Cardiac septum (tissue), 1 donor: Measurements from ENCODE around the gene PRR13. TPM values are rescaled to one million over a fixed set of nuclear protein-coding genes. Genes with fewer than 3 reads are reported as not detected.
"Not testable (repeated sequence)": the region's sequence is repeated elsewhere in the genome, so short reads cannot be mapped to it uniquely, and the experiment has no call there.

Experiments used
- DNase-seq: peaks from one replicate; pipeline ENCODE4 v3.0.0-alpha.2; 2020; ENCODE audit warnings: low spot score
- intact Hi-C: fragments of 100-400 bp; cut with DNase I; formaldehyde crosslinking; loops from one replicate; pipeline ENCODE4 v1.14.0; 2022
- total RNA-seq: library from RNA; stranded (reverse); fragmentation: NEBNext Ultra II Directional; extraction: Animal tissue kit (Norgen Biotek cat#: 25700); gene quantifications from one replicate; pipeline ENCODE4 v1.2.1, GENCODE V29; 2021
- donor health status: DM: no; HTN: no; CAD: no.

PRR13 gene
- total RNA-seq, 1 donor from 2014 or later = 61.5 TPM

GRCh38 chr12:53465679-53466078, 24.1 kb downstream of the PRR13 start:
- intact Hi-C loops = no loop called here
- DNase-seq = no peak

GRCh38 chr12:53466640-53467039, 25.1 kb downstream of the PRR13 start:
- no peak for DNase-seq
- intact Hi-C loops = no loop called here

DNA sequence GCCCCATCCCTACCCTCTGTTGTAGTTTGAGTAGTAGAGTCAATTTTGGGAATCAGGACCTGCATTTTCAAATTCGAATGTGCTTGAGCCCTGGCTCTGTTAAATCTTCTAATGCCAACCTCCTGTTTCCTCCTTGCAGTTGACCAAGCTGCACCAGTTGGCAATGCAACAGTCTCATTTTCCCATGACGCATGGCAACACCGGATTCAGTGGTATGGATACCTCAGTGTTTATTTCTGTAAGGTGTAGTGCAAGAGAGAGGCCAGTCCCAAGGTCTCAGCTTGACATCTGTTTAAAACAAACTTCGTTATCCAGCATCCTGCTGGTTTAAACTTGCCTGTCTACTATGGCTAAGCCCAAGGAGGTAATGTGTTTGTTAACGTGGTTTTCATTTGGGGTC, 25.5 kb downstream of the PRR13 start:
- DNase-seq = no peak
- intact Hi-C loops = no loop called here

- intact Hi-C loops = no loop called here
- no peak for DNase-seq
Measured at GRCh38 chr12:53467880-53468279, 26.3 kb downstream of the PRR13 start.

- no peak for DNase-seq
- intact Hi-C loops = no loop called here
Measured at GRCh38 chr12:53468282-53468681, 26.7 kb downstream of the PRR13 start.

DNA sequence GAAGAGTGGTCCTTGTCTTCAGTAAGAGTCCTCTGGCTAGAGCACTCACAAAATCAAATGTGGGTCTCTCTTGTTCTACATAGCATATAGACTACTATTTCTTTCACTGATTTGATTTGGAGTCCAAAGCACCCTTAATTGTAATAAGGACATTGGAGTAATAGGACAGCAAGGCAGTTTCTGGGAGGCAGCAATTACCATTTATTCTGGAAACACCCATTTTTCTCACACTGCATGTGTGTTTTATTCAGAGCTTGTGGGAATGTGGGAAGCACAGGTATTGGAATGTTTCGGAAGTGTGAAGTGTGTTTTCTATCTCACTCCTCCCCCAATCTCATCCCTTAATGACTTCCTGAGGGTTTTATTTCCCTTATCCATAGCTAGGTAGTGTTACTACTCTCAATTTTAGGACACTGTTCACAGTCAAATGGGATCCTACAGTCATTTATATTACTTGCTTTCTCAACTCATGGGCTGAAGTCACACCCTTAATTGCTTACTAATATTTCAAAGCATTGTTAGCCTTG, 30.6 kb downstream of the PRR13 start:
- DNase-seq = no peak
- intact Hi-C loops = no loop called here

GRCh38 chr12:53474077-53474476, 32.5 kb downstream of the PRR13 start:
- no peak for DNase-seq
- intact Hi-C loops = no loop called here

- DNase-seq = no peak
- intact Hi-C loops = no loop called here
Measured at GRCh38 chr12:53474819-53475218, 33.3 kb downstream of the PRR13 start.

- intact Hi-C loops = no loop called here
- no peak for DNase-seq
Measured at GRCh38 chr12:53476769-53477209, 35.3 kb downstream of the PRR13 start.

- DNase-seq = no peak
- intact Hi-C loops = no loop called here
Measured at GRCh38 chr12:53478865-53479264, 37.3 kb downstream of the PRR13 start.

DNA sequence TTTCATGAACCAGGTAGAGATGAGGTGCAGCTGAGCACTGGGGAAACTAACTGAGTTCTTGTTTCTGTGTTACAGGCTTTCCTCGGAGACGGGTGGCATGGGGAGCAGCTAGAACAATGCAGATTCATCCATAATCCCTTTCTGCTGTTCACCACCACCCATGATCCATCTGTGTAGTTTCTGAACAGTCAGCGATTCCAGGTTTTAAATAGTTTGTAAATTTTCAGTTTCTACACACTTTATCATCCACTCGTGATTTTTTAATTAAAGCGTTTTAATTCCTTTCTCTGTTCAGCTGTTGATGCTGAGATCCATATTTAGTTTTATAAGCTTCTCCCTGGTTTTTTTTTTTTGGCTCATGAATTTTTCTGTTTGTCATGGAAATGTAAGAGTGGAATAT, 37.8 kb downstream of the PRR13 start:
- intact Hi-C loops = no loop called here
- DNase-seq = no peak

DNA sequence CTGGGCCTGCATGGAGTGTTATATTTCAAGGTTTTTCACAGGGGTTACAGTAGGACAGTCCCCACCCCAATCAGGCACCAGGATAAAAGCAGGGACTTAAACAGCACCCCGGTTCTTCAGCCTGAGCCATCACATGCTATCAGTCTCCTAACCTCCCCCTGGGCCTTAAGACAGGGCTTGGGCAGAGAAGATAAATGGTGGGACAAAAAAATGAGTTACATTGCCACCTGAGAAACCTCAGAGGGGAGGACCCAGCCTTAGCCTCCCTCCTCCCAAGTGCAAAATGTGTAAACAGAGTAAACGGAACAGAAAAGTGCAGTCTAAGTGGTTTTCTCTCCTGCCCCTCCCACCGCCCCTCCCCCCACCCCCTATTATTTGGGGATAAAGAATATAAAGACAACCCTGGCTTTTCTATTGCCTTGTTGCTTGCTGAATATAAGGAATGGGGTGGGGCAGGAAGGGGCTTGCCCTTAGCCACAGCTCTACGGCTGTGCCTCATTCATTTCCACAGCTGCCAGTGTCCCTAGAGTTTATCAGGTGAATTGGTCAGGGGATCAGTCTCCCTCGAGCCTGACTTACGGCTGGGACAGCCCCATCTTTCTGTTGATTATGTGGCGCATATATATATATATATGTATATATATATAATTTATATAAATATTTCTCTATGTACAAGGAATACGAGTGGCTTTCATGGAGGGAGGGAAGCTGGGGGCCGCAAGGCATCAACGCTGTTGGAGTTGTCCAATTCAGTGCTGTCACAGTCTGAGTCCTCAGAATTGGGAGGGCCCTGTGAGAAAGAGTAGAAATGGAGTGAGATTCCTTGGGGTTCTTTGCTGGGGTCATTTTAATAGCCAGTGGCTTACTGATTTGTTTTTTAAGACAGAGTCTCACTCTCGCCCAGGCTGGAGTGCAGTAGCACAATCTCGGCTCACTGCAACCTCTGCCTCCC, 39.2 kb downstream of the PRR13 start:
- intact Hi-C loops = no loop called here
- DNase-seq = no peak

- intact Hi-C loops, DNase-seq: not testable (repeated sequence)
Measured at GRCh38 chr12:53481458-53481857, 39.9 kb downstream of the PRR13 start.

DNA sequence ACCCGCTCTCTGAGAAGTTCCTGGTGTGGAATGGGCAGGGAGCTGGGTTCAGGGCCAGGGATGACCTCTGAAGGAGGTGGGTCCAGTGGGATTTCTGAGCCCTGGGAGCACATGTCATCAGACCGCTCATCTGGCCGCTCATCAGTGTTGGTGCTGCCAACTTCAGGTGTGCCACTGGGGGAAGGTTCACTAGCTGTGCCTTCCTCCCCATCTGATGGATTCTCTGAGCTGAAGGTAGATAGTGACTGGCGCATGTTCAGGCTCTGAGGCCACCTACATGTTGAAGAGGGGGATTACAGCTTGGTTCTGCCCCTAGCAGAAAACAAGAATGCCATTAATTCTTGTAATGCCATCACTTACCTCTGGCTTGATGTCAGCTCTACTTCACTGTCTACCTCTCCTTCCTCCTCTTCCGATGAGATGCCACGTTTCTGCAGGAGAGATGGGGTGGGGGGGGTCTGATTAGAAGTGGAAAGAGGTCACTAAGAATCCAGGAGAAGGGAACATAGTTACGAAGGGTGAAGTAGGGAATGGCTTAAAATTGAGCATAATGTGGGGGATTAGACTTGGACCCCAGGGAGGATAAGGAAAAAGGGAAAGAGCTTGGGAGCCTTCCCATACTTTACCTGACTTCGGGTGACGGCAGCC, 40.5 kb downstream of the PRR13 start:
- intact Hi-C loops = no loop called here
- DNase-seq = no peak

DNA sequence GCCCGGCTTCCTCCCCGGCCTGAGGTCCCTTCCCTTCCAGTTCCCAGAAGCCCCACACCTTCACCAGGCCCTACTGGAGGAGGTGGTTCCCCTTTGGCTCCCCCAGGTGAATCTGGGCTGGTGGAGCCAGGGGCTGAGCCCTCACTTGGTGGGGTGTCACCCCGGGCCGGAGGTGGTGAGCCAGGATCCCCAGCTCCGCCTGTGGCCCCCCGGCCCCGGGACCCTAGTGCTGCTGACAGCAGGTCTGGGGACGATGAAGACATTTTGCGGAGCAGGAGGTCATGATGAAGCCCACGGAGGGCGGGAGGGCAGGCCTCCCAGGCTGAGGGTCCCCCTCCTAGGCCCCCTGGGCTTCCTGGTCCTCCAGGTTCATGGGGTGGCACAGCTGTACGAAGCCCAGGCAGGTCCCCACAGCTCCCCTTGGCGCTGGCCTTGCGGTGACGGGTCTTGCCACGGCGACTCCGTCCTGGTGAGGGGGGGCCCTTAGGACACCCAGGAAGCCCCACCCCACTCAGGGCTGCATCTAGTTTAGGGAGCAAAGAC, 41.2 kb downstream of the PRR13 start:
- DNase-seq = no peak

GRCh38 chr12:53483225-53483978, 41.9 kb downstream of the PRR13 start:
- no peak for DNase-seq
- intact Hi-C loops = no loop called here

More for the DNA sequence above, 41.2 kb downstream of the PRR13 start:
- intact Hi-C loops = no loop called here

DNA sequence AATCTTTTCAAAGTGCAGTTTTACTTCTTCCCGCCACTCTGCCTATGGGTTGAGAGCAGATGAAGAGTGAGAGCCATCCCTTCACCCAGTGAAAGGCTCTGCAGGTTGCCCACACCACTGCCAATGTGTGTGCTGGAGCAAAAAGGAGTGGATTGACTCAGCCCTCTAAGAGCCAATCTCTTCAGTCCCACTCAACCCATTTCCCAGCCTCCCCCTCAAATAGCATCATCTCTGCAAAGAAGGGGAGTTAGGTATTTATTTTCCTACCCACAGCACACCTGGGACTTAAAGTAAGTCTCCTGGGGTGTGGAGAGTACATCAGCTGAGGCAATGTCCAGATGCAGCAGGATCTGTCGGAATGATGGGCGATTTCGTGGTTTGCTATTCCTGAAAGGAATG, 42.4 kb downstream of the PRR13 start:
- no peak for DNase-seq
- intact Hi-C loops = no loop called here

GRCh38 chr12:53484686-53485575, 43.4 kb downstream of the PRR13 start:
- no peak for DNase-seq
- intact Hi-C loops = no loop called here
